H1 (cell line): ENCODE data around the gene LRRK1. TPM values are rescaled to one million over a fixed set of nuclear protein-coding genes. Genes with fewer than 3 reads are reported as not detected.

Experiments
- ASH2L ChIP-seq: fragments of 200-600, 300-600 bp; sonication (generic); IDR thresholded peaks from one replicate; pipeline ENCODE4 v1.7.1; 2017; ENCODE audit warnings: low read length
- polyA plus RNA-seq, 7 experiments: library from polyadenylated mRNA; depleted of rRNA in 3 of 7; stranded (reverse) in 5 of 7; unstranded in 2 of 7; fragments of >200 nt in 5 of 7; fragments of 200-250 nt in 2 of 7; gene quantifications; 1 replicate in 5 of 7; 2 replicates in 1 of 7; 4 replicates in 1 of 7; pipeline versions ENCODE4 v1.2.1 to v1.2.3, GENCODE V29; 2011 to 2013; ENCODE audit warnings: missing spikeins in 2 of 7, mixed read lengths in 2 of 7
- total RNA-seq: library from RNA; stranded (reverse); fragmentation: NEBNext Ultra II Directional; extraction: Animal tissue kit (Norgen Biotek cat#: 25700); gene quantifications from 2 replicates; pipeline ENCODE4 v1.2.1, GENCODE V29; 2021

LRRK1 gene
- total and polyA plus RNA-seq, 2 of the 8 experiments (the other 6 are each of a cell fraction or from before 2014, with no cell fraction given): 1.2 to 3.6 TPM

DNA sequence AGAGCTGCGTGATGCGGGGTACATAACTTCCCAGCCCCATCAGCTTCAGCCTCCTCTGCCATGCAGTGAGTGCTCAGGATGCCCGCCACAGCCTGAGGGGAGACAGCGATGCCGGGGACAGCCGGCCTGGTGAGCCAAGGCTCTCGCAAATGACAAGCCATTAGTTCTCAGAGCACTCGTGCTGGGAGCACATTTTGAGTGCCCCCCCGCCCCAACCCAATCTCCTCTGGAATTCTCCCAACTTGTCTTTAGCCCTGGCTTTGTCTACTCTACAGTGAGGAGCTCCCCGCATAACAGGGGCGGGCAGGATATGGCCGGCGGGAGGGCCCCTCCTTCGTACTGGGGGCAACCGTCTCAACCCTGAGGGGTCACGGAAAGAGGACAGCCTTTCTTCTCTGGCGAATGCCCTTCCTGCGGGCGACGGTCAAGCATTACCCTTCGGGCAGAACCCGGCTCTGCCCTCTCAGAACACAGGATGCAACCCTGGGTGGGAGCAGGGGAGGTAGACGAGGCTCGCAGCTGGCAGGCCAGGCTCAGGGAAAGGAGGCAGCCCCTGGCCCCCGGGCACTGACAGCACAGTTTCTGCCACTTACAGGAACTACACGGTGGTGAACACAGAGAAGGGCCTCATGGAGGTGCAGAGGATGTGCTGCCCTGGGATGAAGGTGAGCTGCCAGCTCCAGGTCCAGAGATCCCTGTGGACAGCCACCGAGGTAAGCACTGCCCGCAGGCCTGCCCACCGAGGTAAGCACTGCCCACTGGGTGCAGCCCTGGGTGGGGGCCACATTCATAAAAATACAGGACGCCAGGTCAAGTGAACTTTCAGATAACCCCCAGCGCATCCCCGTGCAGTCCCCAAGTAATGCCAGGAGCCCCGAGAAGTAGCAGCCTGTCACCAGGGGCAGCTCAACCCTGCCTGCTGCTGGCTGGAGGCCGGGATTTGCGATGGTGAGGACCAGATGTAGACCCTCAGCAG is 141.7 kb downstream of the LRRK1 start (continued):
- no peak for TF ChIP-seq ASH2L
